Measurements from ENCODE around the gene VAC14. TPM values are rescaled to one million over a fixed set of nuclear protein-coding genes. Genes with fewer than 3 reads are reported as not detected.
A peak's percentile ranks its signal among the peaks of the same experiment; 100 is the strongest.
"Not testable (repeated sequence)": the region's sequence is repeated elsewhere in the genome, so short reads cannot be mapped to it uniquely, and the experiment has no call there.

VAC14 gene
- total and polyA plus RNA-seq, 2 experiments from 2014 or later: 62.8 to 63.9 TPM

- H3K9me3 ChIP-seq (ENCODE audit: low read depth): no peaks in the 10 kb centered on the region
- no peaks in the 10 kb centered on the region for H3K36me3 ChIP-seq
- no peaks in the 10 kb centered on the region for H3K27me3 ChIP-seq
- no peaks in the 10 kb centered on the region for H3K4me1 ChIP-seq (ENCODE audit: low read depth)
- DNase-seq (ENCODE audit: low read depth in 1 of 2, low spot score in 1 of 2): no peak
- no peak overlapping the region for H3K27ac ChIP-seq
- H3K4me3 ChIP-seq: no peak overlapping the region
- no peak for TF ChIP-seq CTCF (IDR thresholded peaks at IDR 0.05; ENCODE audit: low read depth, low read length)
Measured at GRCh38 chr16:70644763-70645597, 156.0 kb downstream of the VAC14 start.

- not testable (repeated sequence) for H3K4me3 ChIP-seq; H3K36me3 ChIP-seq; H3K27me3 ChIP-seq; H3K27ac ChIP-seq; DNase-seq (ENCODE audit: low read depth in 1 of 2, low spot score in 1 of 2); H3K4me1 ChIP-seq (ENCODE audit: low read depth); H3K9me3 ChIP-seq (ENCODE audit: low read depth)
Measured at GRCh38 chr16:70643264-70643663, 157.7 kb downstream of the VAC14 start.

GRCh38 chr16:70642633-70643032, 158.3 kb downstream of the VAC14 start:
- H3K36me3 ChIP-seq: no peaks in the 10 kb centered on the region
- TF ChIP-seq CTCF (IDR thresholded peaks at IDR 0.05; ENCODE audit: low read depth, low read length): no peak
- H3K27me3 ChIP-seq: no peaks in the 10 kb centered on the region
- H3K4me1 ChIP-seq (ENCODE audit: low read depth): no peaks in the 10 kb centered on the region
- H3K9me3 ChIP-seq (ENCODE audit: low read depth): no peaks in the 10 kb centered on the region
- DNase-seq (ENCODE audit: low read depth in 1 of 2, low spot score in 1 of 2): no peak
- H3K27ac ChIP-seq: no peak overlapping the region
- no peak overlapping the region for H3K4me3 ChIP-seq

GRCh38 chr16:70638814-70639792, 161.9 kb downstream of the VAC14 start:
- H3K27ac ChIP-seq: no peak overlapping the region
- no peak overlapping the region for H3K4me3 ChIP-seq
- DNase-seq (ENCODE audit: low read depth in 1 of 2, low spot score in 1 of 2): peak in 1 of 2 donors; percentile 85

More at GRCh38 chr16:70638814-70639792, 161.9 kb downstream of the VAC14 start:
- no peaks in the 10 kb centered on the region for H3K36me3 ChIP-seq
- TF ChIP-seq CTCF (IDR thresholded peaks at IDR 0.05; ENCODE audit: low read depth, low read length): no peak
- no peaks in the 10 kb centered on the region for H3K9me3 ChIP-seq (ENCODE audit: low read depth)
- H3K27me3 ChIP-seq: no peaks in the 10 kb centered on the region
- H3K4me1 ChIP-seq (ENCODE audit: low read depth): no peaks in the 10 kb centered on the region

Other genes starting within 250 kb of the VAC14 start
- gene IL34, start 154.6 kb downstream of the VAC14 start, total RNA-seq: not detected in 2 replicates
- gene IL34, start 154.6 kb downstream of the VAC14 start, polyA plus RNA-seq: 0.10 TPM in 1 of 2 replicates, not detected in the other
- gene MTSS2, start 115.1 kb downstream of the VAC14 start, total RNA-seq: 47.2 and 82.3 TPM in 2 replicates
- 12.4 and 22.7 TPM in 2 replicates for gene MTSS2, start 115.1 kb downstream of the VAC14 start, polyA plus RNA-seq

Measured in cardiac muscle cell (in vitro differentiated cells and primary cell).